Fibroblast of pulmonary artery (primary cell): ENCODE measurements around the gene DTX2.
"Not testable (repeated sequence)": the region's sequence is repeated elsewhere in the genome, so short reads cannot be mapped to it uniquely, and the experiment has no call there.

ENCODE experiments used
- DNase-seq: peaks from one replicate; pipeline ENCODE4 v3.0.0-alpha.2; 2010; ENCODE audit warnings: low read depth
- H3K4me3 ChIP-seq: replicated peaks from 2 replicates; pipeline ENCODE4 v1.5.1; 2011; ENCODE audit warnings: low read depth, mild to moderate bottlenecking, control low read depth, low read length, moderate library complexity

The DTX2 gene

DNA sequence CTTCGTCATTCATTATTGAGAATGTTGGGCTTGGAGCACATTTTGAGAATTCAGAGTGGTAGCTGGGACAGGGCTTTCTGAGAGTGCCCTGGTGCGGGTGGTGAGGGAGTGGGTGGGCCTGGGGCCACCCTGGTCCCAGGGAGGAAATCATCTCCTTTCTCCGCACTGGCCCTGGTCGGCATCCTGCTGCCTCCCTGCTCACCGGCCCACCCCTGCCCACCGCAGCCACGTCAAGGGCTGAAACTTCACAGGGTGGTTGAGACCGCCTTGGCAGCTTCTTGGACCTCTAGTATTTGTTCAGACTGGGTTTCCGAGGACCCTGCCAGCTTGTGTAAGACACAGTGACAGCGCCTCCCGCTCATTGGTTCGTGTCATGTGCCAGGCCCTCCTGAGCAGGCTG lies 22.9 kb downstream of the DTX2 start:
- H3K4me3 ChIP-seq, DNase-seq: not testable (repeated sequence)

DNA sequence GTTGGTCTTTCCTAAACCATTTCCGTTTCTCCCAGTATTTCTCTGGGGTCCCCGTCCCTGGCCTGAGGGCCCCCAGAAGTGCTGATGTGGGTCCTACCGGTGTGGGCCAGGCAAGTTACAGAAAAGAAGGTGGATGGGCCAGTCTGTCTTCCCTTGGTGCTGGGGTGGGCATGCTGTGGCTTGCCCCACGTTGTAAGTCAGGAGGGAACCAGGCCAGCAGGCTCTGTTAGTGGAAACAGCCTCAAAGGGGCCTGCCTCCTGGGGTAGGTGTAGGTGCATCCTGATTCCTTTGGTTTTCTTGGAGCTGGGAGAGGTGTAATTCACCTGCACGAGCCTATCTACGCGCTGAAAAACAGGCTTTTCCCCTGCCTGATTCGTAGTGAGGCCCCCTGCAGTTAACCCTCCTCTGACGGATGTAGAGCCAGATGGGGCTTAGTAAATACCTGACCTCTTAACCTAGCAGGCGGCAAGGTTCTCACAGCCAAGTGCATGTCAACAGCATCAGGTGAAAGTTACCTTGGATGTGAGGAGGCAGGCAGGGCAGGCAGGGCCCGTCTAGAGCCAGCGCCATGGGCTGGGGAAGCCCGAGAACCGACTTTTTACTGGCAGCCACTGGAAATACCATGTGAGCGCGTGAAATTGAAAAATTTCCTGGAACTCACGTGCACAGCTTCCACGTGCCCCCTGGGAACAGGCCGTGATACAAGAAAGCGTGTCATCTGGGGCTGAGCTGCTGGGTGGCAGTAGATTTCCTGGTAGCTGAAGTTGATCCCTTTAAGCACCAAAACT lies 24.5 kb downstream of the DTX2 start:
- not testable (repeated sequence) for H3K4me3 ChIP-seq, DNase-seq

DNA sequence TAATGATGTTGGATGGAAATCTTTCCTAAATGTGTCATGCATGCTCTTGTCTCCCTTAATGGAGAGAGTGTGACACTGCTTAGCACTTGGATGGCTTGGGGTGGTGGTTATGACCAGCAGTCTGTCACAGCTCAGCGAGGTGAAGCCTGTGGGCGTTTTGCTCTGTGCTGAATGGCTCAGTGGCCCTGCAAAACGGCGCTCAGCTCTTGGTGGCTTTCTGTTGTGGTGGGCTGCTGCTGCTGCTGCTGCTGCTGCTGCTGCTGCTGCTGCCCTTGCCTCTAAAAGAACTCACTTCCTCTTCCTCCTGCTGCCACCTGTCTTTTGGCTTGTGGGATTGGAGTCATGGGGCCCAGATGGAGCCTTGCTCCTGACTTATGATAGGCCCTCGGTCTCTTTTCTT lies 25.1 kb downstream of the DTX2 start:
- H3K4me3 ChIP-seq, DNase-seq: not testable (repeated sequence)

DNA sequence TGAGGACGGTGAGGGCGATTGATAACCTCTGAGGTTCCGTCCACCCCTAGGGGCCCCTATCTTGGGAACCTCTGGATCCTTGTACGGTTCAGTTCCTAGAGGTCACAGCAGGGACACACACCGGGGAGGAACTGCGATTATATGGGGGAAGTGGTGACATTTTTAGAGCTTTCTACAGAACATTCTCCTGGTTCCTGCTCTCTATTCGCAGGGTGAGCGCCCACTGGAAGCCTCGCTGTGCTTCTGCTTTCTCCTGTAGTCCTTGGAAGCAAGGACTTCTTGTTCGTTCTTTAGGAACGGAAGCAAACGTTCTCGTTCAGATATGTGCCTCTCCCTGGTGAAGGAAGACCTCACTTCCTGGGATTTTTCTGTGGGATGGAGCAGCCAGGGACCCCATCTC lies 26.5 kb downstream of the DTX2 start:
- not testable (repeated sequence) for DNase-seq, H3K4me3 ChIP-seq

DNA sequence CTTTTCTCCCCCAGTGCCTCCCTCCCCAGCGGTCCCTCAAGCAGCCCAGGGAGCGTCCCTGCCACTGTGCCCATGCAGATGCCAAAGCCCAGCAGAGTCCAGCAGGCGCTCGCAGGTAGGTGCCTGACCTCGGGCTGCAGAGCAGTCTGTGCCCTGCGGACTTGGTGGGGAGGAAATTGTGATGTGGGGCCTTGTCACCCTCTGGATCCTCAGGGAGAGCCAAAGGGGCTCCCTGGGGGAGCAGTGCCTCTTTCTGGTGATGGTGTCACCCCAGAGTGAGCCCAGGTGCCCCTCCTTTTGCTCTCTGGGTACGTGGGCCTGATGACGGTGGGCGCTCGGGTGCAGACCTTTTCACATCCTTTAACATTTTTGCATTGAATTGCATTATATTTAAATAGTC lies 30.6 kb downstream of the DTX2 start:
- DNase-seq, H3K4me3 ChIP-seq: not testable (repeated sequence)

DNA sequence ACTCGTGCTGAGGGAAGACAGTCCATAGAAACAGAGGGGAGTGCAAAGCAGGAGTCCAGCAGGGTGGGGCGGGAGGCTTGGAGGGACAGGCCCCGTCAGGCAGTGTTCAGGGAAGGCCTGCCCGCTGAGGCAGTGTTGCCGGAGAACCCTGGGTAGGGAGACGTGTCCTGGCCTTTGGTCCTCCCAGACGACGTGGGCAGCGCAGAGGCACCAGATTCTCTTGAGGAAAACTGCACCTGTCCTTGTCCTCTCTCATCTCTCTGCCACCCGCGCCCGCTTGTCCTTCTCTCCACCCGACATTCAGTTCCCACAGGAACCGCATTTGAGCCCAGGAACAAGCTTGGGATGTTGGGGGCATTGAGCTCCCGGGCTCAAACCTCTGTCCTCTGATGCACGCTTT lies 34.2 kb downstream of the DTX2 start:
- H3K4me3 ChIP-seq, DNase-seq: not testable (repeated sequence)

DNA sequence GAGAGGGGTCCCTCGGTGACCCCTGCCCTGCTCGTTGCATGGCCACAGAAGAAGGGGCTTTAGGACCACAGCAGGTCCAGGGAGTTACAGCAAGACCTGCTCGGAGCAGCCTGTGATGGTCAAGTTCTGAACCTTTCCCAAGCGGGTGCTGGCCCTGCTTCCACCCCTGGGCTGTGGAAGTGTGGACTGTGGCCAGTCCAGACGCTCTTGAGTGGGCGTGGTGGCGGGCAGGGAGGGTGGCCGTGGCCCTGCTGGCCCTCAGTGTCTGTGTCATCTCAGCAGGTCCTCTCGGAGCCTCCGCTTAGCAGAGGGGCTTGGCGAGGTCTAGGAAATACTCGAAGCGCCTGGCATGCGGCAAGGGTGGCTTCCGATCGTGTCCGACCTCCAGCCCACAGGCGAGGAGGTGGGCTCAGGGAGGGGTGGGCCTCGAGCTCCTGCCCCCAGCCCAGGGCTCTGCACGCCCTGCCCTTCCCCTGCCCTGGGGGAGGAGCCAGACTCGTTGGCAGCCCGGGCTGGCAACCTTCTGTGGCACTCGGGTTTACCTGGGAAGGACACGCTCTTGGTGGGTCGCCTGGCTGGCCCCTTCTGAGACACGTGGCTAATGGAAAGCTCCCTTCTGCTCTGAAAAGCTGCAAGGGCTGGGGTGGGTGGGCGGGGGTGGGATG lies 36.5 kb downstream of the DTX2 start:
- not testable (repeated sequence) for DNase-seq, H3K4me3 ChIP-seq

DNA sequence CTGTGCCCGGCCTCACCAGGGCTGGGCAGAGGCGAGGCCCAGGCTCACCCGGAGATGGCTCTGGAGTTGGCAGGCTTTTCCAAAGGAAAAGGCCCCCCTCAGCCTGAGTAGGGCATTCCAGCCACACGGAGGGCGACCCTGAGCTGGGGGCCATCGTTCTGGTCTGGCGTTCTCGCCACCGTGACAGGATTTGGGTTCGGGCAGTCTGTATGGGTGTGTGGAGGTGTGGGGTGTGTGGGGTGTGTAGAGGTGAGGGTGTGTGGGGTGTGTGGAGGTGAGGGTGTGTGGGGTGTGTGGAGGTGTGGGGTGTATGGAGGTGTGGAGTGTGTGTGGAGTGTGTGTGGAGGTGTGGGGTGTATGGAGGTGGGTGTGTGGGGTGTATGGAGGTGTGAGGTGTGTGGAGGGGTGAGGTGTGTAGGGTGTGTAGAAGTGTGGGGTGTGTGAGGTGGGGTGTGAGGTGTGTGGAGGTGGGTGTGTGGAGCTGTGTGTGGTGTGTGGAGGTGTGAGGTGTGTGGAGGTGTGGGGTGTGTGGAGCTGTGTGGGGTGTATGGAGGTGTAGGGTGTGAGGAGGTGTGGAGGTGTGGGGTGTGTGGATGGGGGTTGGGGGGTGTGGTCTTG lies 37.2 kb downstream of the DTX2 start:
- not testable (repeated sequence) for DNase-seq, H3K4me3 ChIP-seq

DNA sequence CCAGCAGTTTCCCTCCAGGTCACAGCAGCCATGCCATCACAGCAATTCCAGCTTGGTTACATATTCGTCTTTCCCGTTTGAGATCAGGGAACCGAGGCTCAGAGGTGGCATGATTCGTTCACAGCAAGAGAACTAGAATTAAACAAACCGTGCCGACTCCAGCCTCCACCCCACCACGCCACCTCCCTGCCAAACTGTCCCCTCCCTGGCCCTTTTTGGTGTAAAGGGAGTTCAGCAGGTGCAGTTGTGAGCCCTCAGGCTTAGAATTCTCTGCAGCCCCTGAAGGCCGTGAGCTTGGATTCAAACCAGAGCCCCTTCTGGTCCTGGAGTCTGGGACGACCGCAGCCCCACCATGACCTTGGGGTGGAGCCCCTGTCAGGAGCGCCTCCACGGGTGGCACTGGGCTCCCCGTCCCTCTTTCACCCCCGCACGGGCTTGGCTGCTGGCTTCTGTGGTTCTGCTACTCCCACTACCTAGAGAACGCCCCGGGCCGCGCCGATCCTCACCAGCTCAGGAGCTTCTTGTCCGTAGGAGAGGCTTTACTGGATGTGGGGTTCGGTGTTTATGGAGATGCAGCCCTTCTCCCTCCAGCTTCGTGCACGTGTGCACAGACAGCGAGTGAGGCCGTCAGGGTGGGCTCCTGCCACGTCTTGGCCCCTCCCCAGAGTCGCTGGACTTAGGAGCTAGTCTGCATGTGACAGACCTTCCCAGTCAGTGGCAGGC lies 37.9 kb downstream of the DTX2 start:
- not testable (repeated sequence) for DNase-seq, H3K4me3 ChIP-seq

DNA sequence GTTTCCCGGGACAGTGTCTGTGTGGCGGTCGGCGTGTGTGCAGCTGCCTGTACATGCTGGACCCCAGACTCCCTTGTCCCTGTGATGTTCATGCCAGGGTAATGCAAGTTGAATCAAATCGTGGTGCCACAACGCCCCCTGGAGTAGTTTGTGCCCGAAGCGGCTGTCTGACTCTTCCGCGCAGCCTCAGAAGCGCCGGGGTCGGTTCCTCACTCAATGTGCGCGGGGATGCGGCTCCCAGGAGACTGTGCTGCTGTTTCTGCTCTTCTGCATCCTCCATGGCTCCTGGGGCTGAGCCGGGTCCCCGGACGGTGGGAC lies 38.4 kb downstream of the DTX2 start:
- not testable (repeated sequence) for DNase-seq, H3K4me3 ChIP-seq

DNA sequence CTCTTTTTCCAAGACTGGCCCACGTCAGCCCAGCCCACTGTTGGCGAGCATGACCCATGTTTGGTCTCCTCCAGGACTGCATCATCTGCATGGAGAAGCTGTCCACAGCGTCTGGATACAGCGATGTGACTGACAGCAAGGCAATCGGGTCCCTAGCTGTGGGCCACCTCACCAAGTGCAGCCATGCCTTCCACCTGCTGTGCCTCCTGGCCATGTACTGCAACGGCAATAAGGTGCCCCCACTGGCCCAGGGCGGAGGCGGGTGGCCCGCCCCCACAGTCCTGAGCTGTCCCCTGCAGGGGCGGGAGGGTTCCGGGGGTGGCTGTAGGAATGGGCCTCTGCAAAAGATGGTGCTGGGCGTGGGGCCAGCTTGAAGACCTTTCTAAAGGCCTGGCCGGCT lies 40.7 kb downstream of the DTX2 start:
- H3K4me3 ChIP-seq, DNase-seq: not testable (repeated sequence)

DNA sequence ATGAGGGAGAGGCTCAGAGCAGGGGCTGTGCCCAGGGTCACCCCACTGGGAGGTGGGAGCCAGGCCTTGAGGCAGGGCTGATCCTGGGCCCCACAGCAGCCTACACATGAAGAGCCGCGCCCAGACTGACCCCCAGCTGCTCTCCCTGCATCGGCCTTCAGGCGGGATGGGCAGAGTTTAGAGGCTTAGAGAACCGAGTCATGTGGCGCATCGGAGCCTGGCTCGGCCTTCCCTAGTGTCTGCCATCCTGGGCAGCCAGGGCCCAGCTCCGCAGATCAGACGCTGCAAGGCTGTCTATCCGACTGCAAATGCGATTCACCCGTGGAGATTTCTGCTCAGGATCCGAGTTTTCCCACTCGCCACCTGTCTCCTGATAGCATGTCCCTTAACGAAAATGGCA lies 41.3 kb downstream of the DTX2 start:
- not testable (repeated sequence) for H3K4me3 ChIP-seq, DNase-seq

DNA sequence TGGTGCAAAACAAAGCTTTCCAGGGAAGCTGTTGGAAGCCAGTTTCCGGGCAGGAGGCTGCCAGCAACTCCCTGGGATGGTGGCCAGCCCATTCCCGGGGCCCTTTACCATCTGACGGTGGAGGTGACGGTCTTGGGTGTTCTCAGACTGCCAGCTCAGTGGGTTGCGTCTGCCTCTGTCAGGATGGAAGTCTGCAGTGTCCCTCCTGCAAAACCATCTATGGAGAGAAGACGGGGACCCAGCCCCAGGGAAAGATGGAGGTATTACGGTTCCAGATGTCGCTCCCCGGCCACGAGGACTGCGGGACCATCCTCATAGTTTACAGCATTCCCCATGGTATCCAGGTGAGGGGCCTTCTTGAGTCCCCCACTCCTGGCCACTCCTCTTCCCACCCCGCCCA lies 41.7 kb downstream of the DTX2 start:
- DNase-seq, H3K4me3 ChIP-seq: not testable (repeated sequence)

DNA sequence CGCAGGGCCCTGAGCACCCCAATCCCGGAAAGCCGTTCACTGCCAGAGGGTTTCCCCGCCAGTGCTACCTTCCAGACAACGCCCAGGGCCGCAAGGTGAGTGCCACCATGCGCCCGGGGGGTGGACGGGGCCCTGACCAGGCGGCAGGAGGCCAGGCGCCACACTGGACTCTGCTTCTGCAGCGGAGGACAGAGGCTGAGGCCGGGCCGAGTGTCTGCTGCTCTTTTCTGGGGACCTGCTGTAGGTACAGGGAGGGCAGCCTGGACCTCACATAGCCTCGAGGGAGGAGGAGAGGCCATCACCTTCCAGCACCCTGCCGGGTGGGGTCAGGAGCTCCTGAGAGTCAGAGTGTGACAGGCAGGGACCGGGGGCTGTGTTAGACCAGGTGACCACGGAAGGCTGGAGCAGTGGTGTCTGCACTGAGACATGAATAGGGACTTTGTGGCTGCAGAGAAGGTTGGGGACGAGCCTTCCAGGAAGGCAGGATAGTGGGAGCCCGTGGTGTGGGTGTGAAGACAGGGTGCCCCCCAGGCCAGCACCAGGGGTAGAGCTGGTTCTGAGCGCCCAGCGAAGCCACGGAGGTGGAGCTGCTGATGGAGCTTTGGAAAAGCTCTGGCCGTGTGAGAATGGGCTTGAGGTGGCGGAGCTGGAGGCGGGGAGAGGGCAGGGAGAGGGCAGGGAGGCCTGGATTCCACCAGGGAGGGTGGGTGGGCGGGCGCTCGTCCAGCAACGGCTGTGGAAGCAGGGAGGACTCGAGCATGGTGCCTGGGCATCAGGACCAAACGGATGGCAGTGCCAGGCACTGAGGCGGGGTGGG lies 43.0 kb downstream of the DTX2 start:
- not testable (repeated sequence) for DNase-seq, H3K4me3 ChIP-seq
